A172 (cell line): ENCODE results near the gene COL5A1. TPM values are rescaled to one million over a fixed set of nuclear protein-coding genes. Genes with fewer than 3 reads are reported as not detected.

Source experiments
- DNase-seq: peaks from one replicate; pipeline ENCODE4 v3.0.0-alpha.2; 2015; ENCODE audit warnings: low spot score
- total RNA-seq: library from RNA; depleted of rRNA; stranded (reverse); fragments of >200 nt; shearing (Covaris generic); gene quantifications from 2 replicates; pipeline ENCODE4 v1.2.3, GENCODE V29; 2014

The COL5A1 gene
- total RNA-seq, 1 experiment from 2014 or later, result 185 TPM

GRCh38 chr9:134871697-134872340 is 230.2 kb downstream of the COL5A1 start:
- DNase-seq, result no peak

DNA sequence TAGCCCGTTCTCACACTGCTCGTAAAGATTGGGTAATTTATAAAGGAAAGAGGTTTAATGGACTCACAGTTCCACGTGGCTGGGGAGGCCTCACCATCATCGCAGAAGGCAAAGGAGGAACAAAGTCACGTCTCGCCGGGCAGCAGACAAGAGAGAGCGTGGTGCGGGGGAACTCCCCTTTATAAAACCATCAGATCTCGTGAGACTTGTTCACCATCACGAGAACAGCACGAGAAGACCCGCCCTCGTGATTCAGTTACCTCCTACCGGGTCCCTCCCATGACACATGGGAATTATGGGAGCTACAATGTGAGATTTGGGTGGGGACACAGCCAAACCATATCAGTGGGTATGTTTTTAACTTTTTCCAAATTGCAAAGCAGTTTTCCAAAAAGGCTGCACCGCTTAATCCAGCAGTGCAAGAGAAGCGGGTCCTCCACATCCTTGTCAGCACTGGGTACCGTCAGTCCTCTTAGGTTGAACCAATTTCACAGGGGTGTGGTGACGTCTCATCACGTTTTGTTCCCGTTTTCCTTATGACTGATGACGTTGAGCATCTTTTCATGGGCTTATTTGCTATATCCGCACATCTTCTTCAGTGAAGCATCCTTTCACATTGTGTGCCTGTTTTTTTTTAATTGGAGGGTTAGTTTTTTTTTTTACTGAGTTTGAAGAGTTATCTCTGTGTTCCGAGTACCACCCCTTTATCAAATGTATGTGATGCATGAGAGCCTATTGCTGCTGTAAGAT is 231.1 kb downstream of the COL5A1 start:
- DNase-seq, result no peak

DNA sequence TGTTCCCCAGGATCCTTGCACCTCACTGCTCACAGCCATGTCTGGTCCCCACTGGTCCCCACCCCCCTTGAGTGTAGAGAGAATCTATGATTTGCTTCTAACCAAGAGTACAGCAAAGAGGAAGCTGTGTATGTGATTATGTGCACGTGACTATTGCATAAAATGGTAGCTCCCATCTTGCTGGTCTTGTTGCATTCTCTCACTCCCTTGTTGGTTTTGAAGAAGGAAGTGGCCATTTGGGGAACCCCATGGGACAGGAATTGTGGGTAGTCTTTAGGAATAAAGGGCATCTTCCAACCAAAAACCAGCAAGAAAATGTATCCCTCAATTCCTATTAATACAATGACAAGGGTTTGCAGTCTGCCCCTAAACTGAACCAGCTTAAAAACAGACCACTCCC is 233.8 kb downstream of the COL5A1 start:
- DNase-seq, result no peak

DNA sequence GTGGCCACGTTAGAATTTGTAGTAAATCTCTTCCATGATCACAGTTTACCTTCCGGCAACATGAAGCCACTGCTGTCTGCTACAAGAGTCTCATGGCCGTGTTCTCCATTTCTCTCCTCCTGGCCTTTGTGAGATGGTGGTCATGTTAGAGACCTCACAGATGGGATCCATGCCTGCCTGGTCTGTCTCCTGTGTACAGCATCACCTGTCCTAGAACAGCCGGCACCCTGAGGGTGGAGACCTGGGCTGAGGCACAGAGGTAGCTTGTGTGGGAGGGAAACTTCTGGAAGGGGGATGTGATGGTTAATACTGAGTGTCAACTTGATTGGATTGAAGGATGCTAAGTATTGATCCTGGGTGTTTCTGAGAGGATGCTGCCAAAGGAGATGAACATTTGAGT is 235.9 kb downstream of the COL5A1 start:
- no peak for DNase-seq

- DNase-seq, result no peak
These were observed 238.3 kb downstream of the COL5A1 start for GRCh38 chr9:134879664-134880483.

GRCh38 chr9:134880484-134881312 is 239.1 kb downstream of the COL5A1 start, which contains the start of gene FCN2:
TSS of gene FCN2 (plus strand) at chr9:134880810. CDS start at chr9:134880822, 12 bp downstream.
- no peak for DNase-seq

GRCh38 chr9:134881313-134881670 is 239.7 kb downstream of the COL5A1 start:
- no peak for DNase-seq

- DNase-seq, result no peak
These were observed 240.7 kb downstream of the COL5A1 start for GRCh38 chr9:134882204-134882785.

DNA sequence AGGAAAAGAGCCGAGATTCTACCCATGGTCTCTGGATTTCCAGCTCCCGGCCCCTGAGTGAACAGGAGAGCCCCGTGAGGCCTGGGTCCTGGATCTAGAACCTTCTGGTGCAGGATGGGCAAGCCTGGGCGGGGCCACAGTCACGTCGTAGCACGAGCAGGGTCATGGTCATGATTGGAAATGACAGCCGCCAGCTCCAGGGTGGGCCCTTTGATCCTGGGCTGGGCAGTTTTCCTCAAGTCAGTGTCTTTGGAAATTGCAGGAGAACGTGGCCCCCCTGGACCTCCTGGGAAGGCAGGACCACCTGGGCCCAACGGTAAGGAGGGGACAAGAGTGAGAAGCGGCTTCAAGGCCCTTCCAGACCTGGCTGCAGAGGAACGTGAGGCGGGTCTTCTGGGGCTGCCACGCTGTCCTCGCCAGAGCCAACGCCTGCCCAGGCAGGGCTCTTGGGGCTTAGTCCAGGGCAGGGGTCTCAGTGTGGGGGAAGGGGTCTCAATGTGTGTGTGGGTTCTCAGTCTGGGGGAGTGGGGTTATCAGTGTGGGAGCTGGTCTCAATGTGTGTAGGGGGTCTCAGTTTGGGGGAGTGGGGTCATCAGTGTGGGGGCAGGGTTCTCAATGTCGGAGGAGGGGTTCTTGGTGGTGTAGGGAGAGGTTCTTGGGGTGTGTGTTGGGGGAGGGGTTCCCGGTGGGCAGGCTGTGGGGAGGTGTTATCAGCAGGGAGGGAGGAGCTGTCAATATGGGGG is 241.6 kb downstream of the COL5A1 start:
- no peak for DNase-seq

- no peak for DNase-seq
These were observed 242.9 kb downstream of the COL5A1 start for GRCh38 chr9:134884492-134884891.

- no peak for DNase-seq
These were observed 243.5 kb downstream of the COL5A1 start for GRCh38 chr9:134885001-134885678.

DNA sequence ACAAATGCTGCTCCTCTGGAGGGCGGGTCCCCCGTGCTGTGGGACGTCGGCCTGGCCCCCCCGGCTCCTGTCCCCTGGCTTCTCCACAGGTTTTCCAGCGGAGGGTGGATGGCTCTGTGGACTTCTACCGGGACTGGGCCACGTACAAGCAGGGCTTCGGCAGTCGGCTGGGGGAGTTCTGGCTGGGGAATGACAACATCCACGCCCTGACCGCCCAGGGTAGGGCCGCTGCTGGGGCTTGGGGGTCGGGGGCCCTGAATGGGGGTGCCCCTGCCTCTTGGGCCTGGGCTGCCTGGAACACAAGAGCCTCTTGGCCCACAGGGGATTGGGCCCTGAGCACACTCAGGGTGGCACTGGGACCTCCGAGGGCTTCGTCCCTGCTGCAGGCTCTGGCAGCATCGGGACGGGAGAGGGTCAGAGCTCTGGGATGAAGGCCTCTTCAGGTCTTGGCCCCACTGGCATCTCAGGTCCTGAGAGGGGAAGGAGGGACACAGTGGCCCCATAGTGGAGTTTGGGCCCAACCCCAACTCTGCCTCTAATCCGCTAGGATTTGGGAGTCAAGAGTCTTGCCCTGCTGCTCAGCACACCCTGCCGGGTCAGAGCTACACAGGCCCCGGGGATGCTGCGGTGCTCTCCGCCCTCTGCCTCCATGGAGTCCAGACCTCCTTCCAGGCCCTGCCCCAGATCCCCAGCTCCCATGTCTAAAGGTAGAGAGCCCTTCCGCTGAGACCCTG is 244.2 kb downstream of the COL5A1 start:
- DNase-seq, result no peak

DNA sequence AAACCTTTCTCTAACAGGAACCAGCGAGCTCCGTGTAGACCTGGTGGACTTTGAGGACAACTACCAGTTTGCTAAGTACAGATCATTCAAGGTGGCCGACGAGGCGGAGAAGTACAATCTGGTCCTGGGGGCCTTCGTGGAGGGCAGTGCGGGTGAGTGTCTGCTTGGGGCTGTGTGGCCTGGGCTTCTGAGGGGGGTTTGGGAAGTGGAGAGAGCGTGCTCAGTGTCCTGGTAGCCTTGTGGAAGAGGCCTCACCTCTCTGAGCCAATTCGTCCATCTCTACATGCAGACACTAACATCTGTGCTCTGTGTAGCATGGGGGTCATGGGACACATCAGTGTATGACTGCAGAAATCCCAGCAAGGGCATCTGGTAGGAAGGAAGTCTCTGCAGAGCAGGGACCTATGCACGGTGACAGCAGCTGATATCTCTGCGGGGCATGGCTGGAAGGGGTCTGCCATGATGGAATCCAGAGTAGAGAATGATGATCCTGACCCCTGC is 244.9 kb downstream of the COL5A1 start:
- no peak for DNase-seq

GRCh38 chr9:134887219-134887618 is 245.6 kb downstream of the COL5A1 start:
- DNase-seq, result no peak

GRCh38 chr9:134887686-134888602 is 246.3 kb downstream of the COL5A1 start:
- DNase-seq, result no peak

GRCh38 chr9:134888603-134889190 is 247.1 kb downstream of the COL5A1 start:
- no peak for DNase-seq

DNA sequence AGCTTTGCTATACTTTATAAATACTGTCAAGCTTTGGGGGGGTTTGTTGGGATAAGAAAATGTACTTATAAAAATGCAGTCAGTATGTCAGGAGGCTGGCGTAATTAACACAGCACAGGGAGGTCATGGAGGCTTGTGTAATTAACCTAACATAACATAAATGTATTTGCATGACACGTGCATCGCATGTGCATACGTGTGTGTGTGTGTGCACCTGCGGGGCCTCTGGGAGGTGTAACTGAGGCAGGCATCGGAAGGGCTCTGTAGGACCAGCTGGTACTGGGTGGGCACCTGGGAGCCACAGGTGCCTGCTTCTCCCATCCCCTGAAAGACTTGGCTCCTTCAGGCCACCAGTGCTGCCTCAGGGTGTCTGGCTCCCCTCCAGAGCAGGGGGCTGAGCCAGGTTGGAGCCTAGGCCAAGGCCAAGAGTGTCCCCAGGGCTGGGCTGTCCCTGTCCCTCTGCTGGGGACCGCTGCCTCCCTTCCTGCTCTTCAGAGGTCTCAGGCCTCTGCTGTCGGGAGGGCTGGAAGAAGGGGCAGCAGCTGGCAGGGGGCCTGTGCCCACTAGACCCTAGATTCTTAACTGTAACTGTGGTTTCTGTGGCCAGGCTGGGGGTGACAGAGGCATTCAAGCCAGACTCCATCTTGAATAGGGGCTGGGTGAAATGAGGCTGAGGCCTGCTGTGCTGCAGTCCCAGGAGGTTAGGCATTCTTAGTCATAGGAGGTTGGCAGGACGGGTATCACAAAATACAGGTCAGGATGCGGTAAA is 248.0 kb downstream of the COL5A1 start:
- DNase-seq, result no peak
